PC-9 (cell line): ENCODE measurements around the gene CLIC5. TPM values are rescaled to one million over a fixed set of nuclear protein-coding genes. Genes with fewer than 3 reads are reported as not detected.

Source experiments
- BruUV-seq: library from RNA; stranded (reverse); fragments of 400-500 nt; replicated peaks from 2 replicates; lab custom pipeline; 2021; lab: Mats Ljungman, UMichigan
- CTCF ChIA-PET: fragments of 300-600 bp; sonication (Branson Sonifier 250); formaldehyde crosslinking; loops from one replicate; lab custom pipeline; 2022; ENCODE audit warnings: antibody characterized with exemption; lab: Charles Lee
- POLR2A ChIA-PET: fragments of 300-600 bp; sonication (Branson Sonifier 250); formaldehyde crosslinking; loops from one replicate; lab custom pipeline; 2022; ENCODE audit warnings: antibody characterized with exemption; ENCODE audit not compliant: unreplicated experiment; lab: Charles Lee
- DNase-seq, 2 experiments: peaks; one replicate each; pipeline versions ENCODE4 v3.0.0 to v3.0.0-alpha.2; 2015 to 2022; ENCODE audit warnings: mixed read lengths in 1 of 2
- H2AFZ ChIP-seq: fragments of 200-600 bp; sonication (generic); 2 replicates; pipeline ENCODE4 v1.8.1; 2017; ENCODE audit warnings: antibody characterized with exemption
- H3F3A ChIP-seq: fragments of 200-600 bp; sonication (generic); 2 replicates; pipeline ENCODE4 v1.8.1; 2017; ENCODE audit warnings: antibody characterized with exemption, mild to moderate bottlenecking, low read depth; ENCODE audit not compliant: insufficient read depth
- H3K27ac ChIP-seq: fragments of 200-600 bp; sonication (generic); 2 replicates; pipeline ENCODE4 v1.6.1; 2016; ENCODE audit warnings: mixed run types
- H3K27me3 ChIP-seq: fragments of 200-600 bp; sonication (generic); 2 replicates; pipeline ENCODE4 v1.6.1; 2016; ENCODE audit warnings: low read depth, mixed run types; ENCODE audit not compliant: insufficient read depth
- H3K36me3 ChIP-seq: fragments of 200-600 bp; sonication (generic); 2 replicates; pipeline ENCODE4 v1.6.1; 2016; ENCODE audit warnings: low read depth, mixed run types
- H3K4me1 ChIP-seq: fragments of 200-600 bp; sonication (generic); replicated peaks from 2 replicates; pipeline ENCODE4 v1.6.1; 2016; ENCODE audit warnings: mixed run types; ENCODE audit not compliant: insufficient read depth
- H3K4me2 ChIP-seq: fragments of 200-600 bp; sonication (generic); 2 replicates; pipeline ENCODE4 v1.6.1; 2017; ENCODE audit warnings: mixed run types
- H3K4me3 ChIP-seq: fragments of 200-600 bp; sonication (generic); 2 replicates; pipeline ENCODE4 v1.6.1; 2016; ENCODE audit warnings: mixed run types
- H3K79me2 ChIP-seq: fragments of 200-600 bp; sonication (generic); 2 replicates; pipeline ENCODE4 v1.6.1; 2017; ENCODE audit warnings: low read depth, mixed run types
- H3K9me2 ChIP-seq: fragments of 200-600 bp; sonication (generic); 2 replicates; pipeline ENCODE4 v1.8.1; 2017; ENCODE audit warnings: mild to moderate bottlenecking; ENCODE audit not compliant: insufficient read depth
- H3K9me3 ChIP-seq: fragments of 200-600 bp; sonication (generic); 2 replicates; pipeline ENCODE4 v1.8.1; 2016; ENCODE audit warnings: low read depth; ENCODE audit not compliant: insufficient read depth
- H4K20me1 ChIP-seq: fragments of 200-600 bp; sonication (generic); 2 replicates; pipeline ENCODE4 v1.8.1; 2017; ENCODE audit not compliant: insufficient read depth
- EZH2 ChIP-seq: fragments of 200-600 bp; sonication (generic); IDR thresholded peaks from 2 replicates; pipeline ENCODE4 v1.8.0; 2017; ENCODE audit warnings: antibody characterized with exemption, low read depth
- intact Hi-C: fragments of 100-400 bp; cut with micrococcal nuclease; formaldehyde crosslinking; loops from one replicate; pipeline ENCODE4 v1.10.0; 2022; ENCODE audit not compliant: unreplicated experiment
- total RNA-seq: library from RNA; stranded (reverse); gene quantifications from 2 replicates; pipeline ENCODE4 v1.2.3, GENCODE V29; 2021
- TF ChIP-seq, protein P1 (sequence below): fragments of 200-600 bp; sonication (generic); conservative IDR thresholded peaks from 2 replicates; pipeline ENCODE4 v1.6.1; 2017; ENCODE audit warnings: mixed run types, antibody characterized with exemption, mild to moderate bottlenecking, moderate library complexity

Gene CLIC5
- total RNA-seq, 1 experiment from 2014 or later, result 2.0 TPM

DNA sequence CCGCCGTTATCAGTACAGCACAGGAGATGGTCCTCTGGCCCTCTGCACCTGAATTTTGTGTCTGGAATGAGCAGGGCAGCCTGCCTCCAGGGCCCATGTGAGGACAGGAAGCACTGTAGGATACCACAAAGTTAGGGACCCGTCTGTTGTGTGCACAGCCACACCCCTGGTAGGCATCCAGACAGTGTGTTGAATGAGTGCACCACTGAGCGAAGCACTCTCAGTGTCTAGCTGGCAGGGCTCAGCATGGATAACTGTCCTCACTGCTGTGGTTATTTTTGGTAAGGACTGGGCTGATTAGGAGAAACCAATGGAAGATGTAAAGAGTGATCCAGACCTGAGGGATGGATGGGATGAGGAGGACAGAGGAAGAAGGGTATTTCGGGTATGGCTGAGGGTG, 178.7 kb downstream of the CLIC5 start:
- Histone ChIP-seq H3K9me2 (no peaks in the 10 kb centered on the region), H3K4me3 (no peak overlapping the region), H4K20me1 (no peaks in the 10 kb centered on the region), H3F3A (no peaks in the 10 kb centered on the region), H3K27ac (no peak overlapping the region), H3K27me3 (no peaks in the 10 kb centered on the region), H3K9me3 (no peaks in the 10 kb centered on the region), H3K36me3 (no peaks in the 10 kb centered on the region), H2AFZ (no peak overlapping the region), H3K4me2 (no peak overlapping the region), H3K79me2 (no peaks in the 10 kb centered on the region), H3K4me1 (no peaks in the 10 kb centered on the region)
- DNase-seq, result no peak
- CTCF ChIA-PET, result no interaction called here
- BruUV-seq, result no TSS peak
- TF ChIP-seq, protein P1, sequence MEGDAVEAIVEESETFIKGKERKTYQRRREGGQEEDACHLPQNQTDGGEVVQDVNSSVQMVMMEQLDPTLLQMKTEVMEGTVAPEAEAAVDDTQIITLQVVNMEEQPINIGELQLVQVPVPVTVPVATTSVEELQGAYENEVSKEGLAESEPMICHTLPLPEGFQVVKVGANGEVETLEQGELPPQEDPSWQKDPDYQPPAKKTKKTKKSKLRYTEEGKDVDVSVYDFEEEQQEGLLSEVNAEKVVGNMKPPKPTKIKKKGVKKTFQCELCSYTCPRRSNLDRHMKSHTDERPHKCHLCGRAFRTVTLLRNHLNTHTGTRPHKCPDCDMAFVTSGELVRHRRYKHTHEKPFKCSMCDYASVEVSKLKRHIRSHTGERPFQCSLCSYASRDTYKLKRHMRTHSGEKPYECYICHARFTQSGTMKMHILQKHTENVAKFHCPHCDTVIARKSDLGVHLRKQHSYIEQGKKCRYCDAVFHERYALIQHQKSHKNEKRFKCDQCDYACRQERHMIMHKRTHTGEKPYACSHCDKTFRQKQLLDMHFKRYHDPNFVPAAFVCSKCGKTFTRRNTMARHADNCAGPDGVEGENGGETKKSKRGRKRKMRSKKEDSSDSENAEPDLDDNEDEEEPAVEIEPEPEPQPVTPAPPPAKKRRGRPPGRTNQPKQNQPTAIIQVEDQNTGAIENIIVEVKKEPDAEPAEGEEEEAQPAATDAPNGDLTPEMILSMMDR, result no peak
- TF ChIP-seq EZH2, result no peak
- POLR2A ChIA-PET, result no interaction called here
- intact Hi-C loops, result no loop called here

GRCh38 chr6:45836438-45836824, 179.2 kb downstream of the CLIC5 start:
- no peak overlapping the region for H3K4me3 ChIP-seq
- no peaks in the 10 kb centered on the region for H3K27me3 ChIP-seq
- H3K79me2 ChIP-seq, result no peaks in the 10 kb centered on the region
- H3K9me2 ChIP-seq, result no peaks in the 10 kb centered on the region
- H3K27ac ChIP-seq, result no peak overlapping the region
- no peaks in the 10 kb centered on the region for H3F3A ChIP-seq
- no peak overlapping the region for H2AFZ ChIP-seq
- no peaks in the 10 kb centered on the region for H3K9me3 ChIP-seq
- no peaks in the 10 kb centered on the region for H3K36me3 ChIP-seq
- CTCF ChIA-PET, result no interaction called here
- H3K4me2 ChIP-seq, result no peak overlapping the region
- DNase-seq, result no peak
- H3K4me1 ChIP-seq, result no peaks in the 10 kb centered on the region
- H4K20me1 ChIP-seq, result no peaks in the 10 kb centered on the region
- TF ChIP-seq, protein P1, result no peak
- TF ChIP-seq EZH2, result no peak
- intact Hi-C loops, result no loop called here
- BruUV-seq, result no TSS peak
- POLR2A ChIA-PET, result no interaction called here

- no peak overlapping the region for H2AFZ ChIP-seq
- no peaks in the 10 kb centered on the region for H3K27me3 ChIP-seq
- H4K20me1 ChIP-seq, result no peaks in the 10 kb centered on the region
- no peak overlapping the region for H3K4me3 ChIP-seq
- no TSS peak for BruUV-seq
- H3K36me3 ChIP-seq, result no peaks in the 10 kb centered on the region
- TF ChIP-seq, protein P1, result no peak
- no peak for TF ChIP-seq EZH2
- ChIA-PET POLR2A (no interaction called here), CTCF (no interaction called here)
- no peaks in the 10 kb centered on the region for H3K79me2 ChIP-seq
- H3K4me2 ChIP-seq, result no peak overlapping the region
- no peak overlapping the region for H3K27ac ChIP-seq
- no peaks in the 10 kb centered on the region for H3F3A ChIP-seq
- H3K9me2 ChIP-seq, result no peaks in the 10 kb centered on the region
- H3K9me3 ChIP-seq, result no peaks in the 10 kb centered on the region
- intact Hi-C loops, result no loop called here
- no peaks in the 10 kb centered on the region for H3K4me1 ChIP-seq
- DNase-seq, result no peak
Observed at GRCh38 chr6:45835721-45836437, 179.8 kb downstream of the CLIC5 start.
